Colonic mucosa (tissue), 4 donors: ENCODE results near the gene GPR42. TPM values are rescaled to one million over a fixed set of nuclear protein-coding genes. Genes with fewer than 3 reads are reported as not detected.

Experiments
- DNase-seq: peaks from one replicate; pipeline ENCODE4 v3.0.0-alpha.2; 2020
- H3K27ac ChIP-seq: fragments of 200-600 bp; one replicate; pipeline ENCODE4 v1.8.0; 2021
- H3K27me3 ChIP-seq: fragments of 200-600 bp; one replicate; pipeline ENCODE4 v1.8.0; 2021
- H3K36me3 ChIP-seq: fragments of 200-600 bp; one replicate; pipeline ENCODE4 v1.8.0; 2021
- H3K4me1 ChIP-seq: fragments of 200-600 bp; one replicate; pipeline ENCODE4 v1.8.0; 2021; ENCODE audit warnings: mild to moderate bottlenecking
- H3K4me3 ChIP-seq: fragments of 200-600 bp; one replicate; pipeline ENCODE4 v1.8.0; 2021
- H3K9ac ChIP-seq, 2 donors: one replicate each; pipeline ENCODE4 v1.7.0; 2013; ENCODE audit warnings: control low read depth in 2 of 2, low read depth in 2 of 2, low read length in 2 of 2
- H3K9me3 ChIP-seq: fragments of 200-600 bp; one replicate; pipeline ENCODE4 v1.8.0; 2021
- intact Hi-C: fragments of 100-400 bp; cut with DNase I; formaldehyde crosslinking; loops from one replicate; pipeline ENCODE4 v1.14.1; 2022
- total RNA-seq, 2 donors: library from RNA; stranded (reverse); fragmentation: NEBNext Ultra II Directional in 1 of 2; extraction: Animal tissue kit (Norgen Biotek cat#: 25700) in 1 of 2; gene quantifications; one replicate each; pipeline ENCODE4 v1.2.1, GENCODE V29; 2021
- TF ChIP-seq, protein P1 (sequence below): fragments of 200-600 bp; IDR thresholded peaks from one replicate; pipeline ENCODE4 v1.8.0; 2022; ENCODE audit warnings: antibody characterized with exemption, mild to moderate bottlenecking
- donor health status: healthy.
- donor health status: DM: no; HTN: no; CAD: no.
- donor health status: DM: no; HTN: no; CAD: no.

GPR42 gene
- total RNA-seq, 2 donors from 2014 or later = not detected

DNA sequence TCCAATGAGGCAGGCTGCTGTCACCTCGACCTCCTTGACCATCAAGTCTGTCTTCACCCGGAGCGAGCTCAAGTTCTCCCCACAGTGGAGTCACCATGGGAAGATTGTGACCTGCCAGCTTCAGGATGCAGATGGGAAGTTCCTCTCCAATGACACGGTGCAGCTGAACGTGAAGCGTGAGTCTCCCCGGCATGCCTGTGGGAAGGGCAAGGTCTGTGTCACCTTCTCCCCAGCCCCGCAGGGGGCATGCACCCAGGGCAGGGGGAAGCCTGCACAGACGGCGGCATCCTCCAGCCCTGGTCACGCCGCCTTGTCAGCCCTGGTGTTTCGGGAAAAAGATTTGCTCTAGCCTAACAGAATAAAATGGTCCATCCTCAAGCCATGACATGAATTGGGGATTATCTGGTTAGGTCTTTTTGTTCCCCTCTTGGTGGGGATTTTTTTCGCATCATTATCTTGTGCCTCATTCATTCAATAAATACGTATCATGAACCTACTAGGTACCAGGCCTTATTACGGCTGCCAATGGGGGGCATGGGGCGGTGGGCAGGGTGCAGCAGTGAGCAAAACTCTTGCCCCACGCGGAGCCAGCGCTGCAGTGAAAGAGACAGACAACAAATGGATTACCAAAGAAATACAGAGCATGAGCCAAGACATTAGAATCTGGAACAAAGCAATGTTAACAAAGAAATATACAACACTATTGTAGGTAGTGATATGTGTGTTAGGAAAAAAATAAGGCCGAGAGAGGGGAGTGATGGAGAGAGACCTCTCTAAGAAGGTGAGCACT lies 34.5 kb upstream of the GPR42 start:
- Histone ChIP-seq H3K4me3 (no peak overlapping the region), H3K27me3 (no peaks in the 10 kb centered on the region), H3K9me3 (no peaks in the 10 kb centered on the region), H3K36me3 (no peaks in the 10 kb centered on the region), H3K27ac (no peak overlapping the region), H3K4me1 (no peaks in the 10 kb centered on the region), H3K9ac (no peak overlapping the region)
- intact Hi-C loops = no loop called here
- DNase-seq = no peak
- TF ChIP-seq, protein P1, sequence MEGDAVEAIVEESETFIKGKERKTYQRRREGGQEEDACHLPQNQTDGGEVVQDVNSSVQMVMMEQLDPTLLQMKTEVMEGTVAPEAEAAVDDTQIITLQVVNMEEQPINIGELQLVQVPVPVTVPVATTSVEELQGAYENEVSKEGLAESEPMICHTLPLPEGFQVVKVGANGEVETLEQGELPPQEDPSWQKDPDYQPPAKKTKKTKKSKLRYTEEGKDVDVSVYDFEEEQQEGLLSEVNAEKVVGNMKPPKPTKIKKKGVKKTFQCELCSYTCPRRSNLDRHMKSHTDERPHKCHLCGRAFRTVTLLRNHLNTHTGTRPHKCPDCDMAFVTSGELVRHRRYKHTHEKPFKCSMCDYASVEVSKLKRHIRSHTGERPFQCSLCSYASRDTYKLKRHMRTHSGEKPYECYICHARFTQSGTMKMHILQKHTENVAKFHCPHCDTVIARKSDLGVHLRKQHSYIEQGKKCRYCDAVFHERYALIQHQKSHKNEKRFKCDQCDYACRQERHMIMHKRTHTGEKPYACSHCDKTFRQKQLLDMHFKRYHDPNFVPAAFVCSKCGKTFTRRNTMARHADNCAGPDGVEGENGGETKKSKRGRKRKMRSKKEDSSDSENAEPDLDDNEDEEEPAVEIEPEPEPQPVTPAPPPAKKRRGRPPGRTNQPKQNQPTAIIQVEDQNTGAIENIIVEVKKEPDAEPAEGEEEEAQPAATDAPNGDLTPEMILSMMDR = no peak

DNA sequence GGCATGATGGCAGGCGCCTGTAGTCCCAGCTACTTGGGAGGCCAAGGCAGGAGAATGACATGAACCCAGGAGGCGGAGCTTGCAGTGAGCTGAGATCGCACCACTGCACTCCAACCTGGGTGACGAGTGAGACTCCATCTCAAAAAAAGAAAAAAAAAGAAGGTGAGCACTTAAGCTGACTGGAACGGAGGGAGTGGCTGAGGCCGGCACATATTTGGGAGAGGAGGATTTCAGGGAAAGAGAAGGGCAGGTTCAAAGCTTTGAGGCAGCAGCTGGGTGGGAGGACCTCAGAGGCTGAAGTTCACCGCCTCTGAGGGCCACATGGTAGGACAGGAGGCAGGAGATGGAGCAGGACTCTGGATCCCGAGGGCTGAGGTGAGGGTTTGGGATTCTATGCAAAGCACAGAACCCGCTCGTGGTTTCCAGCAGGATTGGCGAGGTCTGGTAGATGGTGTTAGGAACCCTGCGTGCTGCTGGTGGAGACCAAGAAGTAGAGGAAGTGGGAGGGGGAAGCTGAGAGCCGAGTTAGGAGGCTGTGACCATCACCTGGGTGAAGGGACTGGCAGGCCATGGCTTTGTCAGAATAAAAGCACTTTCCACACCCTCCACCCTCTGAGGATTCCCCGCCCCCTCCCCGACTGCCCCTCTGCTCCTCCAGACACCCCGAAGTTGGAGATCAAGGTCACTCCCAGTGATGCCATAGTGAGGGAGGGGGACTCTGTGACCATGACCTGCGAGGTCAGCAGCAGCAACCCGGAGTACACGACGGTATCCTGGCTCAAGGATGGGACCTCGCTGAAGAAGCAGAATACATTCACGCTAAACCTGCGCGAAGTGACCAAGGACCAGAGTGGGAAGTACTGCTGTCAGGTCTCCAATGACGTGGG lies 33.5 kb upstream of the GPR42 start:
- H3K9me3 ChIP-seq = no peaks in the 10 kb centered on the region
- no peak overlapping the region for H3K9ac ChIP-seq
- TF ChIP-seq, protein P1 = no peak
- H3K27me3 ChIP-seq = no peaks in the 10 kb centered on the region
- no peak overlapping the region for H3K27ac ChIP-seq
- DNase-seq = no peak
- H3K4me3 ChIP-seq = no peak overlapping the region
- H3K4me1 ChIP-seq = no peaks in the 10 kb centered on the region
- intact Hi-C loops = no loop called here
- H3K36me3 ChIP-seq = no peaks in the 10 kb centered on the region

DNA sequence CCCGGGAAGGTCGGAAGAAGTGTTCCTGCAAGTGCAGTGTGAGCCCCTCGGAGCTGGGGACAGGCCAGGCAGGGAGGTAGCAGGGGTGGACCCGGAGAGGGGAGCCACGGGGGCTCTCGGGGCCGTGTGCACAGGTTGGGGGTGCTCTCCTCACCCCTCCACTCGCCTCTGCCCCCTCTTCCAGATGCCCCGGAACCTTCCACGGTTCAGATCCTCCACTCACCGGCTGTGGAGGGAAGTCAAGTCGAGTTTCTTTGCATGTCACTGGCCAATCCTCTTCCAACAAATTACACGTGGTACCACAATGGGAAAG lies 32.9 kb upstream of the GPR42 start:
- Histone ChIP-seq H3K4me1 (no peaks in the 10 kb centered on the region), H3K27ac (no peak overlapping the region), H3K9me3 (no peaks in the 10 kb centered on the region), H3K9ac (no peak overlapping the region), H3K27me3 (no peaks in the 10 kb centered on the region), H3K36me3 (no peaks in the 10 kb centered on the region), H3K4me3 (no peak overlapping the region)
- TF ChIP-seq, protein P1 = no peak
- intact Hi-C loops = no loop called here
- DNase-seq = no peak

DNA sequence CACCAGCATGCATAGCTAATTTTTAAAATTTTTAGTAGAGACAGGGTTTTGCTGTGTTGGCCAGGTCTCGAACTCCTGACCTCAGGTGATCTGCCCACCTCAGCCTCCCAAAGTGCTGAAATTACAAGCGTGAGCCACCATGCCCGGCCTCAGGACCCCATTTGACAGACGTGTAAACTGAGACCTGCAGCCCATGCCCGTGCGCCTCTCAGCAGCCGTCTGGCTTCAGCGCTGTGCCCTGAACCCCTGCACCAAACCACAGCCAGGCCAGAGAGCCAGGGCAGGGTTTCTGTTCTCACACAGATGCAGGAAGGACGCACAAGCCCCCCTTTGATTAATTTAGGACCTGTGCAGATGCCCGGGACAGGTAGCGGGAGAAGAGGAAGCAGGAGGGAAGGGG lies 30.4 kb upstream of the GPR42 start:
- no peak overlapping the region for H3K4me3 ChIP-seq
- no peak overlapping the region for H3K27ac ChIP-seq
- no peak overlapping the region for H3K9ac ChIP-seq
- TF ChIP-seq, protein P1 = no peak
- no peaks in the 10 kb centered on the region for H3K27me3 ChIP-seq
- no peaks in the 10 kb centered on the region for H3K4me1 ChIP-seq
- no peak for DNase-seq
- intact Hi-C loops = no loop called here
- no peaks in the 10 kb centered on the region for H3K9me3 ChIP-seq
- H3K36me3 ChIP-seq = no peaks in the 10 kb centered on the region

DNA sequence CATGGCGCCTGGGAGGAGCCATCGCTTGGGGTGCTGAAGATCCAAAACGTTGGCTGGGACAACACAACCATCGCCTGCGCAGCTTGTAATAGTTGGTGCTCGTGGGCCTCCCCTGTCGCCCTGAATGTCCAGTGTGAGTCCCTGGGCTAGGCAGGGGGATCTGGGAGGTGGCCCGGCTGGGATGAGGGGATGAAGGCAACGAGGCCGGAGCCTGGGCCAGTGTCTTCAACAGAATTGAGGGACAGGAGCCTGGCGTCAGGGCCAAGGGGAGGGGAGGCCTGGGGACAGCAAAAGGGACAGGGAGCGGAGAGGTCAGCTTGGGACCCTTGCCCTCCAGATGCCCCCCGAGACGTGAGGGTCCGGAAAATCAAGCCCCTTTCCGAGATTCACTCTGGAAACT lies 29.9 kb upstream of the GPR42 start:
- no peaks in the 10 kb centered on the region for H3K36me3 ChIP-seq
- no peaks in the 10 kb centered on the region for H3K9me3 ChIP-seq
- H3K4me3 ChIP-seq = no peak overlapping the region
- TF ChIP-seq, protein P1 = no peak
- no peak for DNase-seq
- H3K27me3 ChIP-seq = no peaks in the 10 kb centered on the region
- intact Hi-C loops = no loop called here
- H3K9ac ChIP-seq = no peak overlapping the region
- no peak overlapping the region for H3K27ac ChIP-seq
- H3K4me1 ChIP-seq = no peaks in the 10 kb centered on the region
